ENCODE data around the gene ITSN2. TPM values are rescaled to one million over a fixed set of nuclear protein-coding genes. Genes with fewer than 3 reads are reported as not detected.

The ITSN2 gene
- total and polyA plus RNA-seq, 9 donors, result 15.6 to 23.7 (median 17.1) TPM

GRCh38 chr2:24231461-24231881, 128.9 kb downstream of the ITSN2 start:
- no peaks in the 10 kb centered on the region for H3K36me3 ChIP-seq (ENCODE audit: control insufficient read depth, insufficient read depth, low read length)
- 88% methylated on average over 3 of the region's 4 CpGs for WGBS (ENCODE audit: insufficient coverage)
- H3K4me1 ChIP-seq (ENCODE audit: control insufficient read depth, insufficient read depth, low read length), result no peaks in the 10 kb centered on the region
- H3K9me3 ChIP-seq (replicated peaks; ENCODE audit: control insufficient read depth, low read depth, low read length), result no peaks in the 10 kb centered on the region
- no peaks in the 10 kb centered on the region for H3K27me3 ChIP-seq (ENCODE audit: control insufficient read depth, insufficient read depth, low read length)
- H3K4me3 ChIP-seq (ENCODE audit: low read length), result no peak overlapping the region
- DNase-seq, result no peak
- no peak overlapping the region for H3K27ac ChIP-seq (ENCODE audit: low read length)

- H3K27ac ChIP-seq (ENCODE audit: low read length), result no peak overlapping the region
- H3K4me1 ChIP-seq (ENCODE audit: control insufficient read depth, insufficient read depth, low read length), result no peaks in the 10 kb centered on the region
- no peaks in the 10 kb centered on the region for H3K27me3 ChIP-seq (ENCODE audit: control insufficient read depth, insufficient read depth, low read length)
- DNase-seq, result peak; percentile 11
- no peaks in the 10 kb centered on the region for H3K36me3 ChIP-seq (ENCODE audit: control insufficient read depth, insufficient read depth, low read length)
- WGBS (ENCODE audit: insufficient coverage), result no CpG with 5 or more reads among the region's 1 CpG
- no peak overlapping the region for H3K4me3 ChIP-seq (ENCODE audit: low read length)
- H3K9me3 ChIP-seq (replicated peaks; ENCODE audit: control insufficient read depth, low read depth, low read length), result no peaks in the 10 kb centered on the region
Observed at GRCh38 chr2:24228470-24228869, 131.9 kb downstream of the ITSN2 start.

GRCh38 chr2:24225499-24226242, 134.7 kb downstream of the ITSN2 start:
- H3K4me3 ChIP-seq (ENCODE audit: low read length), result no peak overlapping the region
- peaks cover 3% of the 10 kb centered on the region for H3K36me3 ChIP-seq (ENCODE audit: control insufficient read depth, insufficient read depth, low read length)
- H3K27me3 ChIP-seq (ENCODE audit: control insufficient read depth, insufficient read depth, low read length), result no peaks in the 10 kb centered on the region
- no peaks in the 10 kb centered on the region for H3K4me1 ChIP-seq (ENCODE audit: control insufficient read depth, insufficient read depth, low read length)
- no peaks in the 10 kb centered on the region for H3K9me3 ChIP-seq (replicated peaks; ENCODE audit: control insufficient read depth, low read depth, low read length)
- no peak for DNase-seq
- 96% methylated on average over 3 of the region's 9 CpGs for WGBS (ENCODE audit: insufficient coverage)
- H3K27ac ChIP-seq (ENCODE audit: low read length), result no peak overlapping the region

- DNase-seq, result no peak
- WGBS (ENCODE audit: insufficient coverage), result 100% methylated on average over 2 of the region's 6 CpGs
- Histone ChIP-seq H3K9me3 (replicated peaks; ENCODE audit: control insufficient read depth, low read depth, low read length) (no peaks in the 10 kb centered on the region), H3K4me3 (ENCODE audit: low read length) (no peak overlapping the region), H3K27ac (ENCODE audit: low read length) (no peak overlapping the region), H3K4me1 (ENCODE audit: control insufficient read depth, insufficient read depth, low read length) (no peaks in the 10 kb centered on the region), H3K36me3 (ENCODE audit: control insufficient read depth, insufficient read depth, low read length) (peaks cover 17% of the 10 kb centered on the region), H3K27me3 (ENCODE audit: control insufficient read depth, insufficient read depth, low read length) (no peaks in the 10 kb centered on the region)
Observed at GRCh38 chr2:24222946-24223345, 137.4 kb downstream of the ITSN2 start.

GRCh38 chr2:24221343-24222050, 138.8 kb downstream of the ITSN2 start:
- Histone ChIP-seq H3K9me3 (replicated peaks; ENCODE audit: control insufficient read depth, low read depth, low read length) (no peaks in the 10 kb centered on the region), H3K27ac (ENCODE audit: low read length) (no peak overlapping the region), H3K4me3 (ENCODE audit: low read length) (no peak overlapping the region), H3K27me3 (ENCODE audit: control insufficient read depth, insufficient read depth, low read length) (no peaks in the 10 kb centered on the region), H3K36me3 (ENCODE audit: control insufficient read depth, insufficient read depth, low read length) (peaks cover 21% of the 10 kb centered on the region), H3K4me1 (ENCODE audit: control insufficient read depth, insufficient read depth, low read length) (no peaks in the 10 kb centered on the region)
- no peak for DNase-seq
- 82% methylated on average over 2 of the region's 6 CpGs for WGBS (ENCODE audit: insufficient coverage)

- DNase-seq, result no peak
- no peak overlapping the region for H3K4me3 ChIP-seq (ENCODE audit: low read length)
- H3K9me3 ChIP-seq (replicated peaks; ENCODE audit: control insufficient read depth, low read depth, low read length), result no peaks in the 10 kb centered on the region
- H3K4me1 ChIP-seq (ENCODE audit: control insufficient read depth, insufficient read depth, low read length), result no peaks in the 10 kb centered on the region
- 83% methylated on average over 15 of the region's 20 CpGs for WGBS (ENCODE audit: insufficient coverage)
- H3K27ac ChIP-seq (ENCODE audit: low read length), result no peak overlapping the region
- no peaks in the 10 kb centered on the region for H3K27me3 ChIP-seq (ENCODE audit: control insufficient read depth, insufficient read depth, low read length)
- peaks cover 27% of the 10 kb centered on the region for H3K36me3 ChIP-seq (ENCODE audit: control insufficient read depth, insufficient read depth, low read length)
Observed at GRCh38 chr2:24220554-24221291, 139.6 kb downstream of the ITSN2 start.

GRCh38 chr2:24214880-24215279, 145.5 kb downstream of the ITSN2 start:
- no peak for DNase-seq
- no peak overlapping the region for H3K4me3 ChIP-seq (ENCODE audit: low read length)
- H3K4me1 ChIP-seq (ENCODE audit: control insufficient read depth, insufficient read depth, low read length), result no peaks in the 10 kb centered on the region
- no peak overlapping the region for H3K27ac ChIP-seq (ENCODE audit: low read length)
- 89% methylated on average over 3 of the region's 3 CpGs for WGBS (ENCODE audit: insufficient coverage)
- H3K9me3 ChIP-seq (replicated peaks; ENCODE audit: control insufficient read depth, low read depth, low read length), result no peaks in the 10 kb centered on the region
- H3K27me3 ChIP-seq (ENCODE audit: control insufficient read depth, insufficient read depth, low read length), result no peaks in the 10 kb centered on the region
- H3K36me3 ChIP-seq (ENCODE audit: control insufficient read depth, insufficient read depth, low read length), result peaks cover 47% of the 10 kb centered on the region

GRCh38 chr2:24211408-24211807, 148.9 kb downstream of the ITSN2 start:
- Histone ChIP-seq H3K27me3 (ENCODE audit: control insufficient read depth, insufficient read depth, low read length) (no peaks in the 10 kb centered on the region), H3K27ac (ENCODE audit: low read length) (no peak overlapping the region), H3K9me3 (replicated peaks; ENCODE audit: control insufficient read depth, low read depth, low read length) (no peaks in the 10 kb centered on the region), H3K36me3 (ENCODE audit: control insufficient read depth, insufficient read depth, low read length) (peaks cover 64% of the 10 kb centered on the region), H3K4me3 (ENCODE audit: low read length) (no peak overlapping the region), H3K4me1 (ENCODE audit: control insufficient read depth, insufficient read depth, low read length) (no peaks in the 10 kb centered on the region)
- WGBS (ENCODE audit: insufficient coverage), result 68% methylated on average over 2 of the region's 7 CpGs
- DNase-seq, result no peak

GRCh38 chr2:24210723-24211122, 149.6 kb downstream of the ITSN2 start:
- no peaks in the 10 kb centered on the region for H3K9me3 ChIP-seq (replicated peaks; ENCODE audit: control insufficient read depth, low read depth, low read length)
- H3K27ac ChIP-seq (ENCODE audit: low read length), result no peak overlapping the region
- peaks cover 59% of the 10 kb centered on the region for H3K36me3 ChIP-seq (ENCODE audit: control insufficient read depth, insufficient read depth, low read length)
- H3K4me3 ChIP-seq (ENCODE audit: low read length), result no peak overlapping the region
- H3K27me3 ChIP-seq (ENCODE audit: control insufficient read depth, insufficient read depth, low read length), result no peaks in the 10 kb centered on the region
- DNase-seq, result no peak
- WGBS (ENCODE audit: insufficient coverage), result 93% methylated on average over 10 of the region's 21 CpGs
- H3K4me1 ChIP-seq (ENCODE audit: control insufficient read depth, insufficient read depth, low read length), result no peaks in the 10 kb centered on the region

GRCh38 chr2:24210106-24210455, 150.3 kb downstream of the ITSN2 start:
- Histone ChIP-seq H3K4me1 (ENCODE audit: control insufficient read depth, insufficient read depth, low read length) (no peaks in the 10 kb centered on the region), H3K4me3 (ENCODE audit: low read length) (no peak overlapping the region), H3K27me3 (ENCODE audit: control insufficient read depth, insufficient read depth, low read length) (no peaks in the 10 kb centered on the region), H3K9me3 (replicated peaks; ENCODE audit: control insufficient read depth, low read depth, low read length) (no peaks in the 10 kb centered on the region), H3K27ac (ENCODE audit: low read length) (no peak overlapping the region), H3K36me3 (ENCODE audit: control insufficient read depth, insufficient read depth, low read length) (peaks cover 63% of the 10 kb centered on the region)
- DNase-seq, result no peak
- no CpG with 5 or more reads among the region's 2 CpGs for WGBS (ENCODE audit: insufficient coverage)
